Spinal cord (tissue), 10 donors: ENCODE data around the gene FASTKD1. TPM values are rescaled to one million over a fixed set of nuclear protein-coding genes. Genes with fewer than 3 reads are reported as not detected.
A peak's percentile ranks its signal among the peaks of the same experiment; 100 is the strongest.
"Not testable (repeated sequence)": the region's sequence is repeated elsewhere in the genome, so short reads cannot be mapped to it uniquely, and the experiment has no call there.

Experiments used
- DNase-seq, 6 donors: peaks; one replicate each; pipeline versions ENCODE4 v3.0.0 to v3.0.0-alpha.2; 2013 to 2015; ENCODE audit warnings: low spot score in 6 of 6, low read depth in 4 of 6
- H3K27ac ChIP-seq: one replicate; pipeline ENCODE4 v1.5.1; 2013; ENCODE audit warnings: low read depth, low read length, control low read depth
- H3K27me3 ChIP-seq: one replicate; pipeline ENCODE4 v1.6.1; 2013; ENCODE audit warnings: low read length; ENCODE audit not compliant: control insufficient read depth, insufficient read depth
- H3K36me3 ChIP-seq: one replicate; pipeline ENCODE4 v1.6.1; 2013; ENCODE audit warnings: low read length; ENCODE audit not compliant: control insufficient read depth, insufficient read depth
- H3K4me1 ChIP-seq: one replicate; pipeline ENCODE4 v1.6.1; 2013; ENCODE audit warnings: low read length; ENCODE audit not compliant: control insufficient read depth, insufficient read depth
- H3K4me3 ChIP-seq: one replicate; pipeline ENCODE4 v1.5.1; 2013; ENCODE audit warnings: low read depth, low read length, control low read depth
- H3K9me3 ChIP-seq: one replicate; pipeline ENCODE4 v1.6.1; 2013; ENCODE audit warnings: low read length; ENCODE audit not compliant: control insufficient read depth, insufficient read depth
- WGBS: methylation state at CpG from one replicate; pipeline ENCODE4 v1.1.5; 2013; ENCODE audit warnings: missing lambda C conversion rate; ENCODE audit not compliant: insufficient coverage; 5-methylcytosine and 5-hydroxymethylcytosine counted together
- polyA plus RNA-seq, 2 donors: library from polyadenylated mRNA; unstranded; fragments of 120-200 nt; gene quantifications; one replicate each; pipeline ENCODE4 v1.2.1, GENCODE V29; 2013; ENCODE audit not compliant: insufficient read length in 2 of 2
- total RNA-seq, 2 donors: library from RNA; depleted of rRNA in 1 of 2; stranded (reverse); fragments of 120-200 nt in 1 of 2; fragments of >200 nt in 1 of 2; gene quantifications; one replicate each; pipeline versions ENCODE4 v1.2.3 to v1.2.4, GENCODE V29; 2013 to 2014
- donor health status: healthy.

Gene FASTKD1
- total and polyA plus RNA-seq, 4 donors, result 32.6 to 59.4 (median 36.8) TPM

- not testable (repeated sequence) for H3K27ac ChIP-seq, DNase-seq, H3K4me1 ChIP-seq, H3K4me3 ChIP-seq, H3K27me3 ChIP-seq, H3K9me3 ChIP-seq, H3K36me3 ChIP-seq
- 92% methylated on average over 6 of the region's 7 CpGs for WGBS
Observed at GRCh38 chr2:169596546-169596945, 22.9 kb upstream of the FASTKD1 start.

DNA sequence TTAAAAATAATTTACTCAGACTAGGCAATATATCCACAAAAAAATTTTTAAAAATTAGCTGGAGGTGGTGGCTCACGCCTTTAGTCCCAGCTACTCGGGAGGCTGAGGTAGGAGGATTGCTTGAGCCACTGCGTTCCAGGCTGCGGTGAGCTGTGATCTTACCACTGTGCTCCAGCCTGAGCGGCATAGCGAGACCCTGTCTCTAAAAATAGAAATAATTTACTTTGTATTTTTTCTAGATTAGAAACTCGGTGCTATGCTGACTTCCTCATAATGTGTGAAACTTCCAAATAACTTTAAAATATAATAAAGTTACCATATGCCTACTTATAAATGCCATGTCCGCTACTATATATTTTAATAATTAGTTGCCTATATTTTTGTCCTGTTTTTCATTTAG lies 17.1 kb upstream of the FASTKD1 start:
- H3K9me3 ChIP-seq, result no peaks in the 10 kb centered on the region

DNA sequence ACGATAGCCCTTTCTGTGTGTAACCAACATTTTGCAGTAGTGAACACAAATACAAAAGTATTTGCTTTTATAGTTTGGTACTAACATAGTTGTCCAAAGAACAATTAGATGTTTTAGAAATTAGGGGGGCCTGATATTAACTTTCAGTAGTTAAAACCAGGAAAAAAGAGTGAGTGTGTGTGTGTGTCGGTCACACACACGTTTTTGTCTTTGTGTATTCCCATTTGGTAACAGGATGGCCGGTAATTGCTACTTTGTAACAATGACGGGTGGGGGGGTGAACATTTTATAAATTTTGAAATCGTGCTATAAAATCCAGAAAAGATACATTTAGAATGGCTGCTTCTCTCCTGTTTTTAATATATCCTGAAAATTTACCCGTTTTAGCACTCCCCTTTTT lies 12.0 kb upstream of the FASTKD1 start:
- Histone ChIP-seq H3K4me3 (peak overlapping the region; percentile 92), H3K27me3 (no peaks in the 10 kb centered on the region), H3K27ac (no peak overlapping the region), H3K4me1 (peaks cover 12% of the 10 kb centered on the region), H3K9me3 (peaks cover 2% of the 10 kb centered on the region), H3K36me3 (no peaks in the 10 kb centered on the region)
- DNase-seq, result no peak
- WGBS, result 33% methylated on average over 1 of the region's 7 CpGs

More for the DNA sequence above, 17.1 kb upstream of the FASTKD1 start:
- no peaks in the 10 kb centered on the region for H3K36me3 ChIP-seq
- peaks cover 9% of the 10 kb centered on the region for H3K4me1 ChIP-seq
- H3K4me3 ChIP-seq, result no peak overlapping the region
- WGBS, result 100% methylated on average over 2 of the region's 8 CpGs
- H3K27me3 ChIP-seq, result no peaks in the 10 kb centered on the region
- no peak overlapping the region for H3K27ac ChIP-seq
- DNase-seq, result no peak

- no peaks in the 10 kb centered on the region for H3K27me3 ChIP-seq
- H3K4me1 ChIP-seq, result peaks cover 12% of the 10 kb centered on the region
- DNase-seq, result peak; percentile 92 to 99 (median 93)
- H3K27ac ChIP-seq, result peak within 1 kb of the TSS; percentile 99
- peaks cover 2% of the 10 kb centered on the region for H3K9me3 ChIP-seq
- H3K36me3 ChIP-seq, result no peaks in the 10 kb centered on the region
- whole genome bisulfite sequencing, result under 1% methylated on average over 40 of the region's 49 CpGs
- H3K4me3 ChIP-seq, result peak within 1 kb of the TSS; percentile 92
Observed at GRCh38 chr2:169584005-169584877, 10.6 kb upstream of the FASTKD1 start, which contains the start of gene PPIG. TSS of gene PPIG (plus strand) at chr2:169584351. CDS start at chr2:169604042, 19,691 bp downstream.

DNA sequence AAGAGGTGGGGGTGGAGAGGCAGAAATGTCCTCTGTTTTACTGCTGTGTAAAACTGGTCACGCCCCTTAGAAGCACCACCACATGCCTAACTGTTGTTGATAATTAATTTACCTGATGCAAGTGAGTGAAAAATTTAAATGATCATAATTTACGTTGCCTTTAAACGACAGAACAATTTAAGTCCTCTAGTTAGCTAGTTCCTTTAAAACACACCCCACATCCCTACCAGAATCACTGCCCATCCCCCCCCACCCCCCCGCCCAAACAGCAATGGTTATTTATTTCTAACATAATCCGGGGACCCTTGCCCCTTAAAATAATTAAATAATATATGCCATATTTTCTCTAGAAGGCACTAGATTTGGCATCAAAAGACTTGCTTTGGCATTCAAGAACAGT lies 9.9 kb upstream of the FASTKD1 start:
- H3K4me1 ChIP-seq, result peaks cover 12% of the 10 kb centered on the region
- H3K4me3 ChIP-seq, result no peak overlapping the region
- no peak for DNase-seq
- no peaks in the 10 kb centered on the region for H3K27me3 ChIP-seq
- H3K36me3 ChIP-seq, result no peaks in the 10 kb centered on the region
- H3K27ac ChIP-seq, result no peak overlapping the region
- WGBS, result no CpG with 5 or more reads among the region's 5 CpGs
- H3K9me3 ChIP-seq, result peaks cover 2% of the 10 kb centered on the region

- not testable (repeated sequence) for H3K27me3 ChIP-seq, H3K36me3 ChIP-seq, H3K9me3 ChIP-seq, DNase-seq, H3K27ac ChIP-seq, H3K4me3 ChIP-seq, H3K4me1 ChIP-seq
- WGBS, result 100% methylated on average over 3 of the region's 10 CpGs
Observed at GRCh38 chr2:169582552-169583266, 9.0 kb upstream of the FASTKD1 start.

DNA sequence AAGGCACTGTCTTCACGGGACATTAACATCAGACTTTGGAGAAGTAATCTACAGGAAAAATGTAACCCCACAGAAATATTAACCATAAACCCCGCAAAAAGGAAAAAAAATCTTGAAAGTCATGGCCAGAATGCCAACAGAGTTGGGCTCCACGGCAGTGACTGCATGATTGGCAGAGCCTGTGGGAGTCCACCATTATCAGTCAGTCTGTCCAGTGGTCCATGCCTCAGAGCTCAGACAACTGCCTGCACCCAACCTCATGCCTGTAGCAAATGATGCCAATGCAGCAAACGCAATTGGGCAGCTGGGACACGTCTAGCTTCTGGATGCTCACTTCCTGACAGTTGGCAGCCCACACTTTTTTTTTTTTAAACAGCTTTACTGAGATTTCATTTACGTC lies 5.4 kb upstream of the FASTKD1 start:
- Histone ChIP-seq H3K27ac (no peak overlapping the region), H3K4me3 (no peak overlapping the region), H3K9me3 (peaks cover 2% of the 10 kb centered on the region), H3K4me1 (no peaks in the 10 kb centered on the region), H3K27me3 (no peaks in the 10 kb centered on the region), H3K36me3 (no peaks in the 10 kb centered on the region)
- peak in 1 of 6 donors; percentile 49 for DNase-seq
- WGBS, result 71% methylated on average over 5 of the region's 6 CpGs

DNA sequence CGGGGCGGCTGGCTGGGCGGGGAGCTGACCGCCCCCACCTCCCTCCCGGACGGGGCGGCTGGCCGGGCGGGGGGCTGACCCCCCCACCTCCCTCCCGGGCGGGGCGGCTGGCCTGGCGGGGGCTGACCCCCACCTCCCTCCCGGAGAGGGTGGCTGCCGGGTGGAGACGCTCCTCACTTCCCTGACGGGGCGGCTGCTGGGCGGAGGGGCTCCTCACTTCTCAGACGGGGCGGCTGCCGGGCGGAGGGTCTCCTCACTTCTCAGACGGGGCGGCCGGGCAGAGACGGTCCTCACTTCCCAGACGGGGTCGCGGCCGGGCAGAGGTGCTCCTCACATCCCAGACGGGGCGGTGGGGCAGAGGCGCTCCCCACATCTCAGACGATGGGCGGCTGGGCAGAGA lies 1.6 kb upstream of the FASTKD1 start:
- WGBS, result 97% methylated on average over 19 of the region's 36 CpGs
- not testable (repeated sequence) for H3K9me3 ChIP-seq, H3K36me3 ChIP-seq, DNase-seq, H3K27me3 ChIP-seq, H3K4me3 ChIP-seq, H3K4me1 ChIP-seq, H3K27ac ChIP-seq

- H3K27ac ChIP-seq, DNase-seq, H3K4me3 ChIP-seq, H3K4me1 ChIP-seq, H3K9me3 ChIP-seq, H3K27me3 ChIP-seq, H3K36me3 ChIP-seq: not testable (repeated sequence)
- no CpG with 5 or more reads among the region's 5 CpGs for WGBS
Observed at GRCh38 chr2:169574539-169574938, 874 bp upstream of the FASTKD1 start.

DNA sequence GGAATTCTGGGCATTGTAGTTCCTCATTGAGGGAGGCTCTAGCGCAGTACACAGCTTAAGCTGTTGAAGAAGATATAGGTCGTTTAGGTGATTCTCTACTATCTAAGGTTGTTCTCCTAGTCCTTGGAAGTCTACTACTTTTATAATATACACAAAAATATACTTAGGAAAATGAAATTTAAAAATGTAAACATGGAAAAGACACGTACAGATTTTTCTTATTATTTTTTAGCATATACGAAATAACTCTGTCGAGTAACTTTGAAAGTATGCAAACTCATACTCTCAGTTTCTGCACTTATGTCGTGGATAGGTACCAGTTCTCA lies 272 bp upstream of the FASTKD1 start:
- no peaks in the 10 kb centered on the region for H3K36me3 ChIP-seq
- peak overlapping the region; percentile 57 for H3K27ac ChIP-seq
- H3K4me1 ChIP-seq, result no peaks in the 10 kb centered on the region
- H3K4me3 ChIP-seq, result peak overlapping the region; percentile 83
- H3K9me3 ChIP-seq, result no peaks in the 10 kb centered on the region
- no peak for DNase-seq
- H3K27me3 ChIP-seq, result no peaks in the 10 kb centered on the region
- no CpG with 5 or more reads among the region's 6 CpGs for WGBS
